Cardiac muscle cell (in vitro differentiated cells and primary cell): ENCODE measurements around the gene MFN1. TPM values are rescaled to one million over a fixed set of nuclear protein-coding genes. Genes with fewer than 3 reads are reported as not detected.

Experiments used
- DNase-seq, 2 donors: peaks; one replicate each; pipeline versions ENCODE4 v3.0.0 to v3.0.0-alpha.2; 2010 to 2017; ENCODE audit warnings: low read depth in 1 of 2, low spot score in 1 of 2
- H3K27ac ChIP-seq: fragments of 200-600 bp; sonication (generic); 2 replicates; pipeline ENCODE4 v1.5.1; 2016
- H3K27me3 ChIP-seq: fragments of 200-600 bp; sonication (generic); 2 replicates; pipeline ENCODE4 v1.6.0; 2016; ENCODE audit warnings: control low read depth
- H3K36me3 ChIP-seq: fragments of 200-600 bp; sonication (generic); 2 replicates; pipeline ENCODE4 v1.5.1; 2016; ENCODE audit warnings: control low read depth
- H3K4me1 ChIP-seq: fragments of 200-600 bp; sonication (generic); 2 replicates; pipeline ENCODE4 v1.8.1; 2017; ENCODE audit warnings: low read depth, mild to moderate bottlenecking, mixed run types
- H3K4me3 ChIP-seq: fragments of 200-600 bp; sonication (generic); 2 replicates; pipeline ENCODE4 v1.5.1; 2016; ENCODE audit warnings: mild to moderate bottlenecking
- H3K9me3 ChIP-seq: fragments of 200-600 bp; sonication (generic); 2 replicates; pipeline ENCODE4 v1.5.1; 2017; ENCODE audit warnings: low read depth, mild to moderate bottlenecking, control low read depth
- CTCF ChIP-seq: IDR thresholded peaks from 2 replicates; pipeline ENCODE4 v1.5.1; 2012; ENCODE audit warnings: low read depth, mild to moderate bottlenecking, low read length
- polyA plus RNA-seq: library from polyadenylated mRNA; unstranded; fragments of >200 nt; fragmentation: Nextera tagmentation; extraction: Ambion mirVana; gene quantifications from 2 replicates; pipeline ENCODE4 v1.2.1, GENCODE V29; 2016
- total RNA-seq: library from RNA; depleted of rRNA; stranded (reverse); fragments of >200 nt; gene quantifications from 2 replicates; pipeline ENCODE4 v1.2.3, GENCODE V29; 2016

The MFN1 gene
- total and polyA plus RNA-seq, 2 experiments from 2014 or later: 17.3 to 21.4 TPM

- Histone ChIP-seq H3K27ac (no peak overlapping the region), H3K27me3 (no peaks in the 10 kb centered on the region), H3K36me3 (peaks cover 48% of the 10 kb centered on the region), H3K4me3 (no peak overlapping the region), H3K9me3 (no peaks in the 10 kb centered on the region), H3K4me1 (no peaks in the 10 kb centered on the region)
- no peak for TF ChIP-seq CTCF
- DNase-seq: no peak
Observed at GRCh38 chr3:179391906-179392305, 44.4 kb downstream of the MFN1 start.

- H3K36me3 ChIP-seq: peaks cover 30% of the 10 kb centered on the region
Observed at GRCh38 chr3:179398574-179399231, 51.2 kb downstream of the MFN1 start.

GRCh38 chr3:179401561-179401960 is 54.1 kb downstream of the MFN1 start:
- Histone ChIP-seq H3K4me3 (no peak overlapping the region), H3K4me1 (no peaks in the 10 kb centered on the region), H3K27me3 (no peaks in the 10 kb centered on the region), H3K9me3 (no peaks in the 10 kb centered on the region), H3K36me3 (peaks cover 35% of the 10 kb centered on the region), H3K27ac (no peak overlapping the region)
- DNase-seq: no peak
- no peak for TF ChIP-seq CTCF

More at GRCh38 chr3:179398574-179399231, 51.2 kb downstream of the MFN1 start:
- Histone ChIP-seq H3K27ac (no peak overlapping the region), H3K4me3 (no peak overlapping the region), H3K4me1 (no peaks in the 10 kb centered on the region), H3K9me3 (no peaks in the 10 kb centered on the region), H3K27me3 (no peaks in the 10 kb centered on the region)
- DNase-seq: no peak
- no peak for TF ChIP-seq CTCF

- no peaks in the 10 kb centered on the region for H3K27me3 ChIP-seq
- H3K4me3 ChIP-seq: no peak overlapping the region
- H3K27ac ChIP-seq: no peak overlapping the region
- H3K4me1 ChIP-seq: no peaks in the 10 kb centered on the region
- DNase-seq: no peak
- peaks cover 28% of the 10 kb centered on the region for H3K36me3 ChIP-seq
- no peaks in the 10 kb centered on the region for H3K9me3 ChIP-seq
- no peak for TF ChIP-seq CTCF
Observed at GRCh38 chr3:179402963-179403362, 55.5 kb downstream of the MFN1 start.

- Histone ChIP-seq H3K27ac (no peak overlapping the region), H3K9me3 (no peaks in the 10 kb centered on the region), H3K36me3 (peaks cover 28% of the 10 kb centered on the region), H3K27me3 (no peaks in the 10 kb centered on the region), H3K4me1 (no peaks in the 10 kb centered on the region), H3K4me3 (no peak overlapping the region)
- TF ChIP-seq CTCF: no peak
- no peak for DNase-seq
Observed at GRCh38 chr3:179404307-179404706, 56.8 kb downstream of the MFN1 start.

GRCh38 chr3:179410331-179410730 is 62.8 kb downstream of the MFN1 start:
- H3K27ac ChIP-seq: no peak overlapping the region
- no peak for TF ChIP-seq CTCF
- DNase-seq: no peak
- peaks cover 17% of the 10 kb centered on the region for H3K36me3 ChIP-seq
- no peaks in the 10 kb centered on the region for H3K9me3 ChIP-seq
- H3K4me1 ChIP-seq: no peaks in the 10 kb centered on the region
- H3K27me3 ChIP-seq: no peaks in the 10 kb centered on the region
- no peak overlapping the region for H3K4me3 ChIP-seq
